HG03159 (cell line): Measurements from ENCODE around the gene NOS1.

Source experiments
- ATAC-seq: cut with Tn5 transposase; IDR thresholded peaks from one replicate; pipeline ENCODE4 v1.9.1; 2021; ENCODE audit warnings: mild to moderate bottlenecking, moderate library complexity; ENCODE audit not compliant: unreplicated experiment

The NOS1 gene

DNA sequence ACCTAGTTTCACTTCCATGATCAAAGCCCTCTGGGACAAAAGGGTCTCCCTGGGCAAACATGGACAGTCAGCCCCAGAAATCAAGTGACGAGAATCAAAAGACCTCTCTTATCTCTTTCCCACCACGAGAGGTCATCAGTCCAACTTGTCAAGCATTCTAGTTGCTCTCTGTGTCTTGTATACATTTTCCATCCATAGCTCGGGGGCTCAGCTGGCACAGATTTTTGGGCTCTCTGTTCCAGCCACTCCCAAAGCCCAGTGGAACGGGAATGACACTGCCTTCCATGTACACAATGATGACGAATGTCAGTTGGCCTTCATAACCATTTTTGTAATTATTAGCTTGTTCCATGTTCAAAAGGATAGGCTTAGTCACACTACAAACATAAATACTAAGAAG lies 29.7 kb downstream of the NOS1 start:
- ATAC-seq, result no peak

DNA sequence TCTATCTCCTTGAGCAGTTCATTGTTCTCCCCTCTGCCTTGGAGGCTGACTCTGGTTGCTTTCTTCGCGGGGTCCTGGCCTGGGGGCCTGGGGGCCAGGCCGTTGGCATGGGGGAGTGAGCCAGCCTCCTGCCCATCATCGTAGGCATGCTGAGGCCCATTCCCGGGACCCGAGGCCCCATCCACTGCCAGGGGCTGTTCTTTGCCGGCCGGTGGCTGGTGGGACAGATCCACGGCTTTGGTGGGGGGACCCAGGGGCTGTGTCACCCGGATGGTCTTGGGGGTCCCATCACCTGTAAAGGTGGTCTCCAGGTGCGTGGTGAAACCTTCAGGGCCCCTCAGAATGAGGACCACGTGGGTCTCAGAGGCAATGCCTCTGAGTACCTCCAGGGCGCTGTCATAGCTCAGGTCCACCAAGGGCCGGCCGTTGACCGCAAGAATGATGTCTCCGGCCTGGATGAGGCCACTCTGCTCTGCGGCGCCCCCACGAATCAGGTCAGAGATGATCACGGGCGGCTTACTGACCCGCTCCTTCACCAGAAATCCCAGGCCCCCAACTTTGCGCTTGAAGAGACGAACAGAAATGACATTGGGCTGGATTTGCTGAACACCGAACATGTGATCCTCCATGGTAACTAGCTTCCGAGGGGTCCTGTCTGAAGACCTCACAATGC lies 30.8 kb downstream of the NOS1 start:
- no peak for ATAC-seq

DNA sequence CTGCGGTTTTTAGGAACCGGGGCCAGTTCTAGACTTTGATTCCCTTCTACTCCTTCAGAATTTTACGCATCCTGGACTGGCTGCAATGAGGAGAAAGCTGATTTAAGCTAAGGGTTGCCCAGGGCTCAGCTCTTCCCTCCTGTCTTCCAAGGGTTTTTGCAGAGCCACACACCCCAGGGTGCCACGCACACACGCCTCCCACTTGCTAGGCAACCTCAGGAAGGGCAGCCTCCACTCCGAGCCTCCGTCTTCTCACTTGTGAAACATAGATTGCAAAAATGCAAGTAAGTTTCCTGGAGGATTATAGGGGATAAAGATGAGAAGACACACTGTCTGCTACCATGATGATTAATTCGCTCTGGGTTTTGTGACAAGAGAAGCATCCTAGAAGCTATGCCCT lies 31.7 kb downstream of the NOS1 start:
- no peak for ATAC-seq

DNA sequence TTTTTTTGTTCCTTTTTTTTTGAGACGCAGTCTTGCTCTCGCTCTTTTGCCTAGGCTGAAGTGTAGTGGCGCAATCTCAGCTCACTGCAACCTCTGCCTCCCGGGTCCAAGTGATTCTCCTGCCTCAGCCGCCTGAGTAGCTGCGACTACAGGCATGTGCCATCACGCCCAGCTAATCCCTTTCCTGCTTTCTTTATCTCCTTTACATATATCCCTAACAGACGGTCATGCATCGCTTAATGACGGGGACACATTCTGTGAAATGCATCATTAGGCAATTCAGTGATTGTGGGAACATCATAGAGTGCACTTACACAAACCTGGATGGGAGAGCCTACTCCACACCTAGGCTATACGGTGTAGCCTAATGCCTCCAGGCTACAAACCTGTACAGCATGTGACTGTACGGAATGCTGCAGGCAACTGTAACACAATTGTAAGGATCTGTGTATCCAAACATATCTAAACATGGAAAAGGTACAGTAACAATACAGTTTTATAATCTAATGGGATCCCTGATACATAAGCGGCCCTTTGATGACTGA lies 32.8 kb downstream of the NOS1 start:
- ATAC-seq, result no peak

DNA sequence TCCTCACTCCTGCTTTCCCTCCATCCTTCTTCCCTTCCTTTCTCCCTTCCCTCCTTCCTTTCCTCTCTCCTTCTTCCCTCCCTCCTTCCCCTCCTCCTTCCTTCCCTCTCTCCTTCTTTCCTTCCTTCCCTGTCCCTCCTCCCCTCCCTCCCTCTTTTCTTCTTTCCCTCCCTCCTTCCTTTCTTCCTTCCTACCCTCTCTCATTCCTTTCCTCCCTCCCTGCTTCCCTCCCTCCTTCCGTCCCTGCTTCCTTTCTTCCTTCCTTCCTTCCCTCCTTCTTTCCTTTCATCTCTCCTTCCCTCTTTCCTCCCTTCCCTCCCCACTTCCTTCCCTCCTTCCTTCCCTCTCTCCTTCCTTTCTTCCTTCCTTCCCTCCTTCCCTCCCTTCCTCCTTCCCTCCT lies 39.0 kb downstream of the NOS1 start:
- ATAC-seq, result no peak

DNA sequence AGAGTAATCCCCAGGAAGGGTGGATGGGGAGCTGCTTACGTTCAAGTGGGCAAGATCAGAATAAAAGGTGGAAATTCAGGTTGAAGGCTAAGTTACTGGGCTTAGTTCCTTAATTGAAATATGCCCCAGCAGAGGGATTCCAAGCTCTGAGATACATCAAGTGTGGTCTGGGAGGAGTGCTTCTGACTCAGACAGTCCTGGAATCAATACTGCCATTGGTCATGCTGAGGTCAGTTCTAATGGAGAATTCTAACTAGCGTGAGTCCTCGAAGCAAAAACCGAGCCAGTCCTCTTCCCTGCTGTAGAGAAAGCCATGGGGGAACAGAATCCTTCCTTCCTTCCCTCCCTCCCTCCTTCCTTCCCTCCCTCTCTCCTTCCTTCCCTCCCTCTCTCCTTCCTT lies 39.9 kb downstream of the NOS1 start:
- no peak for ATAC-seq

DNA sequence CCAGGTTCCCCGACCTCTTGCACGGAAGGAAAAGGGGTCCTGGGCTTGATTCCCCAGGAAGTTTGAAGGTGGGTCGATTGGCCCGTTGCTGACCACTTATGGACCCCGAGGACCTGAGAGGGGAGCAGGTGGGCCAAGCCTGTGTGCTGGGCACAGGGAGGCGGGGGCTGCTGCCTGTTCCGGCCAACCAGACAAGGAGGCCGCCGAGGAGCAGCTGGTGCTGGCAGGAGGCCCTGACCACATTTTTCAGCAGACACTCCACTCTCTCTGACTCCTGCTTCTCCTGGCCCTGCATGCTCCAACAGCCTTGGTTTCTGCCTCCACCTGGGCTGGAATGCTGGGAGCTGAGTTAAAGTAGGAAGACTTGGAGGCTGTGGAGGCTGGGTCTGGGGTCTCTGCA lies 42.8 kb downstream of the NOS1 start:
- ATAC-seq, result no peak

DNA sequence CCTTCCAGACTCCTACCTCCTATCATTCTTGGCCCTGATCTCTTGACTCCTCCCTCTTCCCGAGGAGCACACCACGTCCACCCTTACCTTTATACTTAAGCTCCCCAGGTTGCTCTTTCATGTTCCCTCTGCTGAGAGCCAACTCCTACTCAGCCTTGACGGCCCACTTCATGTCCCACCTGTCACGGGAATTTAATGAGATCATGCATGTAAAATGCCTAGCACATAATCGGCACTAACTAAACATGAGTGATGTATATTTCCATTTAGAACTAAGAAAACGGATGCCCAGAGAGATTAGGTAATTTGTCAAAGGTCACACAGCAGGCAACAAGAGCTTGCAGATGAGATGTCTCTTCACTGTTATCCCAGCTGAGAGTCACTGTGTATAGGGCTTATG lies 45.1 kb downstream of the NOS1 start:
- ATAC-seq, result no peak

DNA sequence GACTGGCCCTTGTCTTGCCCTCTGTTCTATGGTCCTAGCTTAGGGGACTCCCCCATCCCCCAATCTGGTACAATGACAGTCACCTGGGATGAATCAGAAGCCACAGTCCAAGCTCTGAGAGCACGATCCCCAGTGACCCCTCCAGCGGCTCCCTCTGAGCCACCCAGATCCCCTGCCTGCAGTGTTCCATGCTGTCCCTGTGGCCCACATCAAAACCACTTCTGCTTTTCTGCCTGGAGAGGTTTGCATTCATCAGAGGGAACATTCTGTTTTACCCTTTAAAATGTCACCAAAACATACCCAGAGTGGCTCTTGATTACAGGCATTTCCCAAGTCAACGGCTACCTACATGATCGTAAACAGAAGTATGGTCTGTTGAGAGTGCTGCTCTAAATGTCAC lies 47.5 kb downstream of the NOS1 start:
- no peak for ATAC-seq

DNA sequence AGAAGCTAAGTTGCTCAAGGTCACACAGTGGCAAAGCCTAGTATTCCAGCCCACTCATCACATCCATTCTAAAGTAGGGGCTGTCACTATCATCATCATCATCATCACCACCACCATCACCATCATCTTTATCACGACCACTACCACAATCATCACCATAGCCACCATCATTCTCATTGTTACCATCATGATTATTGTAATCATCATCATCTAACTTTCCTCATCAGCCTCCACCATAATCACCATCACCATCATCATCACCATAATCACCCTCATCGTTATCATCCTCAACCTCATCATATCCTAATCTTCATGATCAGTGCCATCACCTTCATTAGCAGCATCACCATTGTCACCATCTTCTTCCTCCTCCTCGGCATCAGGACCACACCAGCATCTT lies 48.7 kb downstream of the NOS1 start:
- no peak for ATAC-seq

DNA sequence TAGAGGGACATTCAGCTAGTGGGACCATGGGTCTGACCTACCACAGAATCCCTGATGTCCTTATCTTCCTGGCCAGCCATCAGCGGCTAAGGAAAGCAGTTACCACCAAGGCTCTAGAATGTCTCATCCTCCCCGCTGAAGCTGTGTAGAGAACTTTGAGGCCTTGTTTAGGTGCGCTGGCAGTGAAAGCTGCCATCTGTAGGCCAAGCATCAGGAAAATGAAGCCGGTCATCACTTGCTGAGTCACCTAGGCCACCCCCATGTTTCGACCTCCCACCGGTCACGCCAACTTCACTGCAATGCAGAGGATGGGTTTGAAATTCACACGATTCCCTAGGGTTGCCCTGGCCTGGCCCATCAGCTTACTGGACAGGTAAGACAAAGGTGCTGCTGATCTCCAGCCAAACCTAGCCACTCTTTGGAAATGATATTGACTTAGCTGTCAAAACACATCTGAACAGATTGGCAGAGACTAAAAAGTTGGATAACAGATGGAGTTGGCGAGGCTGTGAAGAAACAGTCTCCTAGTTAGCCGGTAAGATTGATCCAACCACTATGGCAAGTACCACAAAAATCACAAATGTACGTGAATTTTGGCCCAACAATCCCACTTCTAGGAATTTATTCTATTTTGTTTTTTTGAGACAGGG lies 52.0 kb downstream of the NOS1 start:
- ATAC-seq, result no peak

DNA sequence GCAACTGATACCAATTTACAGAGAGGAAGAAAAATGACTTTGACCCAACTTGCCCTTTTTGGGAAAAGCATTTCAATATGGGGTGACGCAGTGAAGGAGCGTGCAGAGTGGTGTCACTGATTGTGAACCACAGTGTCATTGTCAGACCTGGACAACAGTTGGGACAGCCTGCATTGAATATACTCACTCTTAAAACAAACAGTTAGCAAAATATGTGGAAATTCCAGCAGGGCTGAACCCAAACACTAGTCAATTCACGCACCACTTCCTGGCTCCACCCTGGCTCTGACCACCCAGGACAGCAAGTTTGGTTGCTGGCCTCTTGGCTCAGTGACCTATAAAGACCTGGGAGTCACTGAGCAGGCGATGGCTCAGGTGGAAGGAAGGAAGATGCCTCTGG lies 61.3 kb downstream of the NOS1 start:
- no peak for ATAC-seq

DNA sequence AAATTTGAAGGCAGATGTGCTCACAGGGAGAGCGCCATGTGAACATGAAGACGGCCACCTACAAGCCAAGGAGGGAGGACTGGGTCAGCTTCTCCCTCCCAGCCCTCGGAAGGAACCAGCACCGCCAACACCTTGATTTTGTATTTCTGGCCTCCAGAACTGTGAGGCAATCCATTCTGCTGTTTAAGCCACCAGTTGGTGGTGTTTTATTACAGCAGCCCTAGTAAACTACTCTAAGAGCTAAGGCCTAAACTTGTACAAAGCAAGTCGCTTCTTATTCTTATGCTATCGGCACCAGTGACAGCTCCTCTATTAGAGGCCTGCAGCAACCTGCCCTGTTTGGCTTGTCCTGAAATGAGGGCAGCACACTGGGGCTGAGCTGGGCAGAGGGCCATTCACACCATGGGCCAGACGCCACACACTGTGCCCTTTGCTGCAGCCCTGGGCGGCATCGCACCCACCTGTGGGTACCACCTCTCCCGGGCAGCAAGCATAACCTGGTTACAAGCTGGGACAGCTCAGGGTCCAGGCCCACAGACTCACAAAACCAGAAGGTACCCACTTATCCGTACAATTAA lies 62.7 kb downstream of the NOS1 start:
- ATAC-seq, result no peak

DNA sequence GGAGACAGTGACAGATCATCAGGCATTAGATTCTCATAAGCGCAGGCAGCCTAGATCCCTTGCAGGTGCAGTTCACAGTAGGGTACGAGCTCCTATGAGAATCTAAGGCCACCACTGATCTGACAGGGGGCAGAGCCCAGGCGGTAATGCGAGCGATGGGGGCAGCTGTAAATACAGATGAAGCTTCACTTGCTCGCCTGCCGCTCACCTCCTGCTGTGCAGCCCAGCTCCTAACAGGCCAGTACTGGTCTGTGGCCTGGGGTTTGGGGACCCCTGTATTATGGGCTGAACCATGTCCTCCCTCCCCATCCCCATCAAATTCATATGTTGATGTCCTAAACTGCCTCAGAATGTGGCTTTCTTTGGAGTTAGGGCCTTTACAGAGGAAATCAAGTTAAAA lies 63.2 kb downstream of the NOS1 start:
- ATAC-seq, result no peak

DNA sequence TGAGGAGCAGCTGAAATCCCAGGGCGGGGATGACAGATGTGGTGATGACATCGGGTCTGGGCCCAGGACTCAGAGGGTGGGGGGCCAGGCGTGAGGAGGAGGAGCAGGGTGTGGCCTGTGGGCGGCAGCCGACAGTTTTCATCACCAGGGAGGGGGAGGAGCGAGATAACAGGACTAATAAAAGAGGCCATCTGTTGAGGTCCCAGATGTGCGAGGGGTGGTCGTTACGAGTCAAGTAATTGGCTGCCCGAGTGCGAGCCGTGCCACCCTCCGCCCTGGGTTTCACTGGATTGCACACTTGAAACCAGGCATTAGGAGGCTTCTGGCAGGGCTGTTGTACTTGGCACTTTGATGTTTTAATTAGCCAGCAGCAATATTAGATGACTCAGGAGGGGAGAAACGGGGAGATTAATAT lies 67.2 kb downstream of the NOS1 start:
- ATAC-seq, result no peak

DNA sequence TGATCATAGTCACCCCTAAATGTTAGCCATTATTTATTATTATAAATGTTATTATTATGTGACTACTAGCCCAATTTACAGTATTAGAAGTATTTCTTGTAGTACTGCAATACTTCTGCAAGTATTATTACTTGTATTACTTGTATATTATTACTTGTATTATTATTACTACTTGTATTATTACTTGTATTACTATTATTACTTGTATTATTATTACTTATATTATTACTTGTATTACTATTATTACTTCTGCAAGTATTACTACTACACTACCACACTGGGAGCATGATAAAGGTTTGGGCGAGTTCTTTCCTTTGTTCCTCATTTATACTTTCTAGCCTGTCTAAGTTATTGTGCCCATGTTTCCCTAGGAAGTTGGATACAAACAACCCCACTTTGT lies 67.9 kb downstream of the NOS1 start:
- no peak for ATAC-seq

DNA sequence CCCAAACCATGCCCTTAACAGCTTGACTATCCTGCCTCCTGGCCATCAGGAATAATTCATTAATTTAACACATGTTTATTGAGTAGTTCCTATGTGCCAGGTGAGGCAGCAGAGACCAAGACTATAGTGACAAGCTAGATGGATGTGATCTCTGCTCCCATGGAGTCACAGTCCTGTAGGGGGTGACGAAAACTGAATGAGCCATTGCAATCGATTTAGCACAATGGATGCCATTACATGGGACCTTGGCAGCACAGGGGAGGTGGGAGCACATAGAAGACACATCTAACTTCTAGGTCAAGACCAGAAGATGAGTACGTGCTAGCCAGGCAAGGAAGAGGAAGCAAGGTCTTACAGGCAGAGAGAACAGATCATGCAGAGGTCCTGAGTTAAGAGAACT lies 68.7 kb downstream of the NOS1 start:
- ATAC-seq, result no peak

DNA sequence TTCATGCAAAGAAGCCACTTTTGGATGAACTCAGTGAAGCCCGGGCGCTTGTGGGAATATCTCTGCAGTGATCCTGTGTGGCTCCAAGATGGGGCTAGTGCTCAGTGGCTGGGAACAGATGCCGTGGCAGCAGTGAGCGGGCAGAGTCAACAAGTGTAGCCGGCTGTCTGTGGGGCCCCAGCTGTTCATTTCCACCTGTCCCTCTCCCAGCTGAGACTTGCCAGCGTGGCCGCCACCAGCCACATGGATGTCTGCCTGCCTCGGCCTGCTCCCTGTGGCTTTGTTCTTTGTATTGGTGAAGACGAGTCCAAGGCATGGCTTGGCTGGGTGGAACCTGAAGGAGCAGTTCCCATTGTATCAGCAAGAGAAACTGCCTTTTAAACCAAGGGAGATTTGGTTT lies 77.3 kb downstream of the NOS1 start:
- ATAC-seq, result no peak

DNA sequence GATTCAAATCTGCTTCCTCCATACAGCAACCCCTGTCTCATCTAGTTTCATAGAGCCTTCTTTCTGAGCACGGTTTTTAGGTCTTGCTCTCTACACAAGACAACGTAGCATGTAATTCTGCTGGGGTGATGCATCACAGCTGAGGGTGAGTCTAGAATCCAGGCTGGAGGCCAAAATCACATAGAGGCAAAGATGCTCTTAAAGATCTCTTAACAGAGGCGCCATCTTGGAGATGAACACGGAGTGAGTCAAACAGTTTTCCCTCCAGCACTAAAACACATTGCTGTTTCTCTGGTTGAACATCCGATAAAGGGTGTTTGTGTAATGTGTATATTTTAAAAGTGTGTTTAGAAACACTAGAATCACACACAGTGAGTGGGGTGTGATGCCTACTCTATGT lies 78.9 kb downstream of the NOS1 start:
- no peak for ATAC-seq

DNA sequence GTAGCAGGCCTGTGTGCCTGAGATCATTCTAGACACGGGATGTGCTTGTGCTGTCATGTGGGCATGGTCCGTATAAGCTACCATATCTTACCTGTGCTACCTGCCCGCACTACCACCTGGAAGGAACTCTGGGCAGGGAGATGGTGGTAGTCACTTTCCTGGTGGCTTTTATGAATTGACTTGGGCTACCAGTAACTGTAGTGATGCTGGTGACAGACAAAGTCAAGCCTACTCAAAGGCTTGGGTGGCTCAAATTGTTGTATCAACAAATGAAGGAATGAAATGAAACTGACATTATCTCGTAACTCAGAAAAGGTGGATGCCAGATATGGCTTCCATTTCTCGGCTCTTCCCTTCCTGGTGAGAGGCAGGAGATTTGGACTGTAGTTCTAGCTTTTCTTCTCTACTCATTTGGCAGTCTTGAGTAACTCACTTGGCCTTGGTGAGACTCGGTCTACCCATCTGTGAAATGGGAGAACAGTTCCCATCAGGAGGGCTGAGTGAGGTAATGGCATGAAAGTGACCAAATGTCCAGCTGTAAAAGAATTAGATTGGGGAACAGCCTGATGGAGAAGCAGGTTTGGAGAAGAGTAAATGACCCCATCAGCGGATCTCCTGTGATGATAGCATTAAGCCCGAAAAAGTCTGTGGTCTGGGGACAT lies 81.3 kb downstream of the NOS1 start:
- ATAC-seq, result no peak

DNA sequence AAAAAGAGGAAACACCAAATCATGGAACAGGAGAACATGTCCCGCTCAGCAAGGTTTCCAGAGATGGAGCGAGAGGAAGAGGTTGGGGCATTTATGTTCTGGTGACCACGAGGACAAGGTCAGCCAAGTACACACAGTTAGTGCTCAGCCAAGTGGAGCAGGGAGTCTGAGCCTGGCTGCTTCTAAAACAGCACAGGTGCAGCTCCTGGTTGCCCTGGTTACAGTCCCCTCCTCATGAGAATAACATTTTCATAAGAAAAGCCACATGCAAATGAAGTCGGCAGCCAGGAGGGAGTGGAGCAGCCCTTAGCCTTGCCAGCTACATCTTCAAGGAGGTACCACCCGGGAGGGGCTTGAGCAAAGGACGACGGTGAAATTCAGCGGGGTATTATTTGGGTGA lies 81.8 kb downstream of the NOS1 start:
- no peak for ATAC-seq

DNA sequence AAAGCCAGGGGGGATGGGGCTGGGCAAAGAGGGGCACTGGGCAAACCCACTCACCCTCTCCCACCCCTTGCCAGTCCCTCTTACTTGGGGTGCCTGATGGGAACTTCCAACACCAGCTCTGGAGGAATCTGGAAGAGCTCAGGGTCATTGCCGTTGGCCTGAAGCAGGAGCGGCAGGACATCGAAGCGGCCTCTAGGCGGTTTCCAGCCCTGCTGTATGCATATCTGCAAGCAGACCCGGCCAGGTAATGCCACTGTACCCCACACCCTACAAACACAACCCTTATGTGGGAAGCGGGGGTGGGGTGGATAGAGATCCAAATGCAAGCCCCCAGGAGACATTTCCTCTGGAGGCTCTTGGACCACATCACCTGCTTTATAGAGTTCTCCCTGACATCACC lies 83.6 kb downstream of the NOS1 start:
- ATAC-seq, result no peak
